HEK293T (cell line): ENCODE measurements around the gene SYAP1.
"Not testable (repeated sequence)": the region's sequence is repeated elsewhere in the genome, so short reads cannot be mapped to it uniquely, and the experiment has no call there.

Source experiments
- CTCF ChIA-PET: fragments of 350-600 bp; formaldehyde crosslinking; extraction: SDS; loops from one replicate; lab custom pipeline; 2021; ENCODE audit warnings: antibody characterized with exemption, inconsistent platforms; lab: Yijun Ruan, JAX
- POLR2A ChIA-PET: fragments of 350-600 bp; formaldehyde crosslinking; extraction: SDS; loops from one replicate; lab custom pipeline; 2020; ENCODE audit warnings: antibody characterized with exemption, inconsistent platforms; lab: Yijun Ruan, JAX
- DNase-seq: peaks from one replicate; pipeline ENCODE4 v3.0.0; 2012; ENCODE audit warnings: mixed read lengths; ENCODE audit errors: extremely low spot score
- ARNT ChIP-seq: fragments of 450-650 bp; IDR thresholded peaks from 2 replicates; pipeline ENCODE4 v1.6.1; 2017; ENCODE audit warnings: mild to moderate bottlenecking
- BHLHE40 ChIP-seq: fragments of 450-650 bp; IDR thresholded peaks from 2 replicates; pipeline ENCODE4 v1.6.1; 2016; ENCODE audit warnings: mild to moderate bottlenecking, moderate library complexity, borderline replicate concordance
- CTBP1 ChIP-seq: fragments of 450-650 bp; IDR thresholded peaks from 2 replicates; pipeline ENCODE4 v1.6.1; 2016; ENCODE audit warnings: borderline replicate concordance
- ELF4 ChIP-seq: fragments of 450-650 bp; IDR thresholded peaks from 2 replicates; pipeline ENCODE4 v1.6.1; 2017; ENCODE audit warnings: antibody characterized with exemption
- FOXA1 ChIP-seq: fragments of 450-650 bp; IDR thresholded peaks from 2 replicates; pipeline ENCODE4 v1.6.1; 2016; ENCODE audit warnings: mild to moderate bottlenecking
- FOXK2 ChIP-seq: fragments of 450-650 bp; IDR thresholded peaks from 2 replicates; pipeline ENCODE4 v1.6.1; 2016; ENCODE audit warnings: mild to moderate bottlenecking
- FOXM1 ChIP-seq: fragments of 450-650 bp; IDR thresholded peaks from 2 replicates; pipeline ENCODE4 v1.6.1; 2017; ENCODE audit warnings: mild to moderate bottlenecking, borderline replicate concordance
- HDGF ChIP-seq: fragments of 450-650 bp; IDR thresholded peaks from 2 replicates; pipeline ENCODE4 v1.6.1; 2017; ENCODE audit warnings: antibody characterized with exemption, borderline replicate concordance
- L3MBTL2 ChIP-seq: fragments of 450-650 bp; conservative IDR thresholded peaks from 2 replicates; pipeline ENCODE4 v1.6.1; 2016; ENCODE audit warnings: mild to moderate bottlenecking
- LEF1 ChIP-seq: fragments of 450-650 bp; IDR thresholded peaks from 2 replicates; pipeline ENCODE4 v1.6.1; 2017; ENCODE audit warnings: mild to moderate bottlenecking, borderline replicate concordance
- NFRKB ChIP-seq: fragments of 450-650 bp; IDR thresholded peaks from 2 replicates; pipeline ENCODE4 v1.6.1; 2016; ENCODE audit warnings: mild to moderate bottlenecking, moderate library complexity
- SP1 ChIP-seq: fragments of 450-650 bp; IDR thresholded peaks from 2 replicates; pipeline ENCODE4 v1.6.1; 2017
- SUZ12 ChIP-seq: fragments of 450-650 bp; IDR thresholded peaks from 2 replicates; pipeline ENCODE4 v1.6.1; 2016; ENCODE audit warnings: mild to moderate bottlenecking
- TARDBP ChIP-seq: fragments of 450-650 bp; IDR thresholded peaks from 2 replicates; pipeline ENCODE4 v1.6.1; 2016
- ZNF384 ChIP-seq: fragments of 450-650 bp; IDR thresholded peaks from 2 replicates; pipeline ENCODE4 v1.6.1; 2016
- TF ChIP-seq, protein P1 (sequence below): fragments of 450-650 bp; IDR thresholded peaks from 2 replicates; pipeline ENCODE4 v1.6.1; 2016

The SYAP1 gene

DNA sequence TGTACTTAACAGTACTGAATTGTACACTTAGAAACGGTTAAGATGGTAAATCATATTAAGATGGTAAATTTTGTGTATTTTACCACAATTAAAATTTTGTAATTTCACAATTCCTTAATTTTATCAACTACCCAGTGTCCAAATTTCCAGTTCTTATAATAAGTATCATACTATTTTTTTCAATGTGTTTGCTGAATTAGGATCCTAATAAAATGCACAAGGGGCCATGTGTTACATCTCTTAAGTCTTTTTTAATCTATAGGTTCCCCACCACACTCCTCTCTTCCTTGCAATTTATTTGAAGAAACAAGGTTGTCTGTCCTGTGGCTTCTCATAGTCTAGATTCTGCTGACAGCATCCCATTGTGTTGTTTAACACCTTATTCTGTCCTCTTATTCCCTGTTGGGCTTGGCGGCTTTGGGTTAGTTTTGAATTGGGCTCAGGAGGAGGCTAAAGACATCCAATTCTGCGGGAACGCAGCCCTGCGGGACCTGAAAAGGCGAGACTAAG is 533 bp upstream of the SYAP1 start:
- POLR2A ChIA-PET = interaction anchor here (0.8 to 4.5 kb wide), 20 partner anchors 7 to 155 kb away, joined by 3 to 23 read pairs (median 4); partner anchors contain the start of gene CTPS2
- CTCF ChIA-PET = no interaction called here
- no peak for DNase-seq
- TF ChIP-seq ELF4 (no peak), TARDBP (no peak), HDGF (no peak)

- no peak for DNase-seq
- TF ChIP-seq FOXK2 = no peak
- POLR2A ChIA-PET = interaction anchor here (4.5 kb wide), 1 partner anchor 11 kb away, joined by 23 read pairs; the partner anchor contains the start of gene CTPS2
- CTCF ChIA-PET = no interaction called here
These were observed 3.1 kb downstream of the SYAP1 start for GRCh38 chrX:16722481-16722880.

GRCh38 chrX:16725072-16725471 is 5.7 kb downstream of the SYAP1 start:
- CTCF ChIA-PET = no interaction called here
- TF ChIP-seq LEF1 = no peak
- TF ChIP-seq BHLHE40 = no peak
- TF ChIP-seq SP1 = no peak
- no peak for TF ChIP-seq NFRKB
- TF ChIP-seq, protein P1, sequence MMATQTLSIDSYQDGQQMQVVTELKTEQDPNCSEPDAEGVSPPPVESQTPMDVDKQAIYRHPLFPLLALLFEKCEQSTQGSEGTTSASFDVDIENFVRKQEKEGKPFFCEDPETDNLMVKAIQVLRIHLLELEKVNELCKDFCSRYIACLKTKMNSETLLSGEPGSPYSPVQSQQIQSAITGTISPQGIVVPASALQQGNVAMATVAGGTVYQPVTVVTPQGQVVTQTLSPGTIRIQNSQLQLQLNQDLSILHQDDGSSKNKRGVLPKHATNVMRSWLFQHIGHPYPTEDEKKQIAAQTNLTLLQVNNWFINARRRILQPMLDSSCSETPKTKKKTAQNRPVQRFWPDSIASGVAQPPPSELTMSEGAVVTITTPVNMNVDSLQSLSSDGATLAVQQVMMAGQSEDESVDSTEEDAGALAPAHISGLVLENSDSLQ = no peak
- no peak for TF ChIP-seq HDGF
- TF ChIP-seq CTBP1 = no peak
- no peak for TF ChIP-seq ZNF384
- no peak for TF ChIP-seq FOXA1
- no peak for TF ChIP-seq FOXK2
- TF ChIP-seq ARNT = no peak
- no peak for TF ChIP-seq TARDBP
- no peak for TF ChIP-seq L3MBTL2
- TF ChIP-seq FOXM1 = no peak
- no peak for TF ChIP-seq SUZ12
- TF ChIP-seq ELF4 = no peak
- POLR2A ChIA-PET = no interaction called here
- no peak for DNase-seq

GRCh38 chrX:16726347-16726988 is 7.1 kb downstream of the SYAP1 start:
- POLR2A ChIA-PET, DNase-seq, CTCF ChIA-PET: not testable (repeated sequence)

- ChIA-PET POLR2A (no interaction called here), CTCF (no interaction called here)
- TF ChIP-seq ELF4 = no peak
- TF ChIP-seq, protein P1 = no peak
- no peak for TF ChIP-seq NFRKB
- no peak for TF ChIP-seq BHLHE40
- no peak for TF ChIP-seq FOXM1
- no peak for TF ChIP-seq FOXA1
- TF ChIP-seq L3MBTL2 = no peak
- no peak for TF ChIP-seq FOXK2
- no peak for TF ChIP-seq TARDBP
- TF ChIP-seq ARNT = no peak
- TF ChIP-seq LEF1 = no peak
- no peak for TF ChIP-seq HDGF
- no peak for DNase-seq
These were observed 8.2 kb downstream of the SYAP1 start for GRCh38 chrX:16727637-16728036.

DNA sequence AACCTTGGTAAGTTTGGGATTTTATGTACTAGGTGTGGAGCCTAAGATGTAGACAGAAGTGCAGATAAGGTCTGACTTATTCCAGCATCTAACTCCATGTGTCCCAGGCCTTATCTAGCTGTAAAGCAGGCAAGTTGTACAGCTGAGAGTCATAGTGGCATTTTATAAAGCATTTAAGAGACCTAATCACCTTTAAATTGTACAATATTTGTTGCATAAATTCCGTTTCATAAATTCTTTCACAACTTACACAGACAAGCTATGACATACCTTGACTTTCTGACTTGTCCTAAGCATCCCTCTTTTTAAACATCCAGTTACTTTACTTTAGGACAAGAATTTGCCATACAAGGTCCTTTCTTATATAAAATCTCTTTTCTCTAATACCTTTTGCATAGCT is 11.0 kb downstream of the SYAP1 start:
- ChIA-PET POLR2A (interaction anchor here (1.5 kb wide), 1 partner anchor 11 kb away, joined by 11 read pairs; the partner anchor contains the start of gene SYAP1), CTCF (no interaction called here)
- no peak for DNase-seq
- TF ChIP-seq FOXA1 = no peak
- TF ChIP-seq, protein P1 = no peak
- TF ChIP-seq SUZ12 = no peak
- TF ChIP-seq TARDBP = no peak

DNA sequence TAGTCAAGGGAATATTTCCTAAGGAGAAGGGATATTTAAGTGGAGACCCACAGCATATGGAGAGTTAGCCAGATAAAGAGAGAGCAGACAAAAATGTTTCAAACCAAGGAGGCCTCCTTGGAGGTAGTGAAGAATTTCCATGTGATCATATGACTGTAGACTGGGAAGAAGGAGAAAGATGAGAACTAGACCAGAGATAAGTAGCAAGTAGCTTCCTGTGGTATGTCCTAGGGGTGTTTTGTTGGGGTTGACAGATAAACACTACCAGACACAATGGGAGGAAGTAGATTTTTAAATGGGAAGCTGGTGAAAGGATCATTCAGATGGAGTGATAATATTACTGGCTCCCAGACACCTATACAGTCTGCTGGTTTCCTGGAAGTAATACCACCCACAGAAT is 13.6 kb downstream of the SYAP1 start:
- CTCF ChIA-PET = no interaction called here
- no peak for TF ChIP-seq SUZ12
- TF ChIP-seq CTBP1 = no peak
- no peak for TF ChIP-seq ARNT
- TF ChIP-seq FOXK2 = no peak
- no peak for TF ChIP-seq FOXA1
- TF ChIP-seq, protein P1 = no peak
- TF ChIP-seq NFRKB = no peak
- no peak for TF ChIP-seq L3MBTL2
- TF ChIP-seq BHLHE40 = no peak
- TF ChIP-seq SP1 = no peak
- no peak for TF ChIP-seq ZNF384
- no peak for TF ChIP-seq LEF1
- no peak for TF ChIP-seq FOXM1
- TF ChIP-seq HDGF = no peak
- no peak for TF ChIP-seq TARDBP
- TF ChIP-seq ELF4 = no peak
- POLR2A ChIA-PET = interaction anchor here (0.8 kb wide), 1 partner anchor 14 kb away, joined by 5 read pairs; the partner anchor contains the start of gene SYAP1
- DNase-seq = no peak
